ENCODE data around the gene EXOC4. TPM values are rescaled to one million over a fixed set of nuclear protein-coding genes. Genes with fewer than 3 reads are reported as not detected.

Gene EXOC4
- total and polyA plus RNA-seq, 9 donors, result 26.8 to 80.5 (median 70.7) TPM

DNA sequence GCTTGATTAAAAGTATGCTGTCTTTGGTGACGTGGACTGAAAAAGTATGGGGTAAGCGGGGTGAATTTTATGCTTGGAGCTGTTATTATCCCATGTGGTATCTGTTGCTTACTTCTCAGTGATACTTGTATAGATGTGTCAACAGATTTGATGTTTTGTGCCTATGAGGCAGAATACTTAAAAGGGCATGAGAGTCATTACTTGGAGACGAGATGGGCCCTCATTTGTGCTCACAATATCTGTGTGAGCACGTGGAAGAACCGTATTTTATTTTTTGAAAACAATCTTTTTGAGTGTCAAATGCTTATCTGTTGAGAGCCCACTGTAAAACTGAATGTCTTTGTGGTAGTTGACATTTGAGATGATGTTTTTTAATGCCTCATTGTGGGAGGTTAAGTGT lies 281.9 kb downstream of the EXOC4 start:
- H3K4me3 ChIP-seq, result no peak overlapping the region
- WGBS, 3 donors, result 84 to 93% (median 85%) methylated on average over 5 of the region's 5 CpGs
- no peak overlapping the region for H3K27ac ChIP-seq
- no peaks in the 10 kb centered on the region for H3K9me3 ChIP-seq
- TF ChIP-seq POLR2A (IDR thresholded peaks at IDR 0.05) (no peak), EP300 (IDR thresholded peaks at IDR 0.05) (no peak)
- TF ChIP-seq, protein P1, sequence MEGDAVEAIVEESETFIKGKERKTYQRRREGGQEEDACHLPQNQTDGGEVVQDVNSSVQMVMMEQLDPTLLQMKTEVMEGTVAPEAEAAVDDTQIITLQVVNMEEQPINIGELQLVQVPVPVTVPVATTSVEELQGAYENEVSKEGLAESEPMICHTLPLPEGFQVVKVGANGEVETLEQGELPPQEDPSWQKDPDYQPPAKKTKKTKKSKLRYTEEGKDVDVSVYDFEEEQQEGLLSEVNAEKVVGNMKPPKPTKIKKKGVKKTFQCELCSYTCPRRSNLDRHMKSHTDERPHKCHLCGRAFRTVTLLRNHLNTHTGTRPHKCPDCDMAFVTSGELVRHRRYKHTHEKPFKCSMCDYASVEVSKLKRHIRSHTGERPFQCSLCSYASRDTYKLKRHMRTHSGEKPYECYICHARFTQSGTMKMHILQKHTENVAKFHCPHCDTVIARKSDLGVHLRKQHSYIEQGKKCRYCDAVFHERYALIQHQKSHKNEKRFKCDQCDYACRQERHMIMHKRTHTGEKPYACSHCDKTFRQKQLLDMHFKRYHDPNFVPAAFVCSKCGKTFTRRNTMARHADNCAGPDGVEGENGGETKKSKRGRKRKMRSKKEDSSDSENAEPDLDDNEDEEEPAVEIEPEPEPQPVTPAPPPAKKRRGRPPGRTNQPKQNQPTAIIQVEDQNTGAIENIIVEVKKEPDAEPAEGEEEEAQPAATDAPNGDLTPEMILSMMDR (IDR thresholded peaks at IDR 0.05), result no peak
- no peak for DNase-seq
- H3K27me3 ChIP-seq, result no peaks in the 10 kb centered on the region
- H3K4me1 ChIP-seq (ENCODE audit: insufficient read depth), result peaks cover 2% of the 10 kb centered on the region
- no peaks in the 10 kb centered on the region for H3K36me3 ChIP-seq
- intact Hi-C loops (cut with DNase I), result no loop called here

DNA sequence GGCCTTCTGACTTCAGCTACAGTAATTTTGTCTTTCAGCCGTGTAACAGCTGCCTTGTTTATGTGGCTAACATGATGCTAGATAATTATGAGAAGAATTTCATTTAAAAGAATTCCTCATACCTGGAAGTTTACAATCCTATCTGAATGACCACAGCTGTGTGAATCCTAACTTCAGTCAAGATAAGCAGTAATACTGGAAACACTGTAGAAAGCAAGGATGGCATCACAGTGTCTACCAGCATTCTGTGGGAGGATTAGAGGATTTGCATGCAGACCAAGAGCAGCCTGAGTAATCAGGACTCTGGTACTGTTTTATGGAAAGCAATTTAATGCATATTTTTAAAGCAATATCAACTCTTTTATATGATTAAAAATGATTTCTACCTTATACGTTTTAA lies 282.4 kb downstream of the EXOC4 start:
- intact Hi-C loops (cut with DNase I), result no loop called here
- Histone ChIP-seq H3K9me3 (no peaks in the 10 kb centered on the region), H3K4me1 (ENCODE audit: insufficient read depth) (no peaks in the 10 kb centered on the region), H3K36me3 (no peaks in the 10 kb centered on the region), H3K27me3 (no peaks in the 10 kb centered on the region), H3K4me3 (no peak overlapping the region), H3K27ac (no peak overlapping the region)
- DNase-seq, result no peak
- WGBS, 3 donors, result 58 to 71% (median 67%) methylated on average over 2 of the region's 2 CpGs
- no peak for TF ChIP-seq POLR2A (IDR thresholded peaks at IDR 0.05)
- TF ChIP-seq, protein P1 (IDR thresholded peaks at IDR 0.05), result no peak
- TF ChIP-seq EP300 (IDR thresholded peaks at IDR 0.05), result no peak

DNA sequence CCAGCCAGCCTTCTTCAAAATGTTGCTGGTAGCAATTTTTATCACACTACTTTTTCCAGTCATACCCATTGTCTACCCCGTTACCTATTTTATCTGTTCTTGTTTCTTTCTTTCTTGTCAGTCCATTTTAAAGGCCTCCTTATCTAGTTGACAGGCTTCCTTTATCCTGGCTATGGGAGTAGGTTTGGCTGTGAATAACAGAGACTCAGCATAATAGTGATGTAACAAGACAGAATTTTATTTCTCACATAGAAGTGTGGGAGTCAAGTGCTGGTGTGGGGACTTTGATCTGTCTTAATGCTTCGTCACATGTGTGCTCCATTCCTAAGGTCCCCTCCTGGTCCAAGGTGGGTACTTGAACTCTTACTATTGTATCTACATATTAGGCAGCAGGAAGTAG lies 283.6 kb downstream of the EXOC4 start:
- WGBS, 3 donors, result 98 to 100% (median 100%) methylated on average over 2 of the region's 2 CpGs
- no peak for TF ChIP-seq POLR2A (IDR thresholded peaks at IDR 0.05)
- TF ChIP-seq, protein P1 (IDR thresholded peaks at IDR 0.05), result no peak
- H3K27me3 ChIP-seq, result no peaks in the 10 kb centered on the region
- DNase-seq, result no peak
- no peaks in the 10 kb centered on the region for H3K9me3 ChIP-seq
- no peak overlapping the region for H3K27ac ChIP-seq
- no peak overlapping the region for H3K4me3 ChIP-seq
- no peaks in the 10 kb centered on the region for H3K4me1 ChIP-seq (ENCODE audit: insufficient read depth)
- no peaks in the 10 kb centered on the region for H3K36me3 ChIP-seq
- intact Hi-C loops (cut with DNase I), result no loop called here

DNA sequence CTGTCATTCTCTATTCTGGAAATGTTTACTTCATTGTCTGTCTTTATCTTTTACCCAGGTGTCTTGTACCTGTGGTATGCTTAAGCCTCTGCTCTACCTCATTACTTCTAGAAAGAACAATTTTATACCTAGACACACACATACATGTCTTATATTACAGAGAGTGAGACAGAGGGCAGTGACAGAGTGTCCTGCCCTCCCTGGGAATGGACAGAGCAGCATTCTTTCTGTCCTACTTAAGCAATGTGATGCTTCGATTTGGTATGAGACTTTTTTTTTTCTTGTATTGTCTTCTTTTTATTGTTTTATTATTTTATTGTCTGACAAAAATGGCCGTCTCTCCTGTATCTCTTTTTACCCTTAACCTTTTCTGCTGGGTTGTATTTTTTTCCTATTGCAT lies 286.1 kb downstream of the EXOC4 start:
- WGBS, 3 donors, result 54 to 68% (median 60%) methylated on average over 2 of the region's 2 CpGs
- DNase-seq, result no peak
- no peaks in the 10 kb centered on the region for H3K9me3 ChIP-seq
- no peak overlapping the region for H3K27ac ChIP-seq
- peaks cover 1% of the 10 kb centered on the region for H3K4me1 ChIP-seq (ENCODE audit: insufficient read depth)
- H3K27me3 ChIP-seq, result no peaks in the 10 kb centered on the region
- H3K4me3 ChIP-seq, result no peak overlapping the region
- intact Hi-C loops (cut with DNase I), result no loop called here
- TF ChIP-seq, protein P1 (IDR thresholded peaks at IDR 0.05), result no peak
- TF ChIP-seq EP300 (IDR thresholded peaks at IDR 0.05) (no peak), POLR2A (IDR thresholded peaks at IDR 0.05) (no peak)
- H3K36me3 ChIP-seq, result no peaks in the 10 kb centered on the region

Measured in ovary (tissue), 9 donors.